Sigmoid colon (tissue), 7 donors: Measurements from ENCODE around the gene TOX2. TPM values are rescaled to one million over a fixed set of nuclear protein-coding genes. Genes with fewer than 3 reads are reported as not detected.

Experiments used
- DNase-seq: peaks from one replicate; pipeline ENCODE4 v3.0.0-alpha.2; 2019
- H3K27ac ChIP-seq, 4 donors: fragments of 200-600 bp; sonication (generic); one replicate each; pipeline ENCODE4 v1.5.1; 2016 to 2019; ENCODE audit warnings: mild to moderate bottlenecking in 1 of 4
- H3K27me3 ChIP-seq, 3 donors: fragments of 200-600 bp; sonication (generic); one replicate each; pipeline ENCODE4 v1.5.1; 2019; ENCODE audit warnings: mild to moderate bottlenecking in 1 of 3
- H3K36me3 ChIP-seq, 4 donors: fragments of 200-600 bp; sonication (generic); one replicate each; pipeline ENCODE4 v1.5.1; 2016 to 2019
- H3K4me1 ChIP-seq, 4 donors: fragments of 200-600 bp; sonication (generic); one replicate each; pipeline ENCODE4 v1.5.1; 2017 to 2019
- H3K4me3 ChIP-seq, 4 donors: fragments of 200-600 bp; sonication (generic); one replicate each; pipeline ENCODE4 v1.5.1; 2017 to 2019; ENCODE audit warnings: mild to moderate bottlenecking in 2 of 4, moderate library complexity in 1 of 4
- H3K9me3 ChIP-seq, 4 donors: fragments of 200-600 bp in 3 of 4; sonication (generic) in 3 of 4; one replicate each; pipeline versions ENCODE4 v1.5.1 to v1.6.1; 2013 to 2019
- EP300 ChIP-seq, 4 donors: sonication (generic); formaldehyde crosslinking; IDR thresholded peaks; one replicate each; pipeline ENCODE4 v1.6.1; 2017; ENCODE audit warnings: antibody characterized with exemption in 4 of 4
- POLR2A ChIP-seq, 2 donors: fragments of 450-650 bp; IDR thresholded peaks; one replicate each; pipeline ENCODE4 v1.6.1; 2016; ENCODE audit warnings: antibody characterized with exemption in 2 of 2, mild to moderate bottlenecking in 2 of 2, moderate library complexity in 2 of 2
- POLR2AphosphoS5 ChIP-seq, 4 donors: sonication (generic); formaldehyde crosslinking; IDR thresholded peaks; one replicate each; pipeline ENCODE4 v1.6.1; 2017; ENCODE audit warnings: antibody characterized with exemption in 4 of 4
- WGBS, 2 donors: extraction: QIAGEN DNeasy Blood & Tissue Kit; methylation state at CpG; one replicate each; pipeline ENCODE4 v1.1.7; 2013; 5-methylcytosine and 5-hydroxymethylcytosine counted together
- intact Hi-C: fragments of 100-400 bp; cut with DNase I; formaldehyde crosslinking; loops from one replicate; pipeline ENCODE4 v1.15.1; 2023
- polyA plus RNA-seq, 3 donors: library from polyadenylated mRNA; stranded (reverse); fragments of 200-250 nt; gene quantifications; one replicate each; pipeline ENCODE4 v1.2.3, GENCODE V29; 2013
- total RNA-seq, 4 donors: library from RNA; depleted of rRNA; stranded (reverse); fragments of >200 nt; gene quantifications; one replicate each; pipeline ENCODE4 v1.1.0, GENCODE V29; 2016
- TF ChIP-seq, protein P1 (sequence below), 4 experiments: fragments of 450-650 bp in 3 of 4; fragments of 200-600 bp in 1 of 4; IDR thresholded peaks; one replicate each; pipeline ENCODE4 v1.5.1; 2016 to 2019; ENCODE audit warnings: antibody characterized with exemption in 4 of 4, mild to moderate bottlenecking in 3 of 4, moderate library complexity in 2 of 4
- donor health status: healthy with polysubstance abuse.
- donor health status: Bipolar disorder and iron deficiency.
- donor health status: healthy.

TOX2 gene
- total and polyA plus RNA-seq, 7 donors, result 0.27 to 8.1 (median 1.7) TPM

DNA sequence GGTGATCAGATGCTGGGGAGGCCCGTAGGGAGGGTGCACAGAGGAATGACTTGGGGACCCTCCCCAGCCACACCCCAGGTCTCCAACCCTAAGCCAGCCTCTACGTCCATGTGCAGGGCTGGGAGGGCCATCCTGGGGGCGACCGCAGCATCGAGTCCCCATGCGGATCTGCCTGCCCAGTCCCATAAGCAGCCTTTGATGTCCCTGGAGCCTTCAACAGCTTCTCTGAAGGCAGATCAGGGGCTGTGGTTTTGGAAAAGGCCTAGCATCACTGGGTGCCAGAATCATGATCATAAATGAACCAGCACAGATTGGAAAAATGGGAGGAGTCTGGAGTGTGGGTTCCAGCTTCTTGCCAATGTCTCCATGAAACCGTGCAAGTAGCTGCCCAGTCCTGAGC, 22.9 kb downstream of the TOX2 start:
- no peak for DNase-seq
- Histone ChIP-seq H3K36me3 (no peaks in the 10 kb centered on the region), H3K9me3 (no peaks in the 10 kb centered on the region), H3K4me3 (no peak overlapping the region), H3K27ac (no peak overlapping the region), H3K27me3 (peaks cover 0 to 5% (median 0%) of the 10 kb centered on the region in 3 donors), H3K4me1 (peaks cover 0 to 35% (median 18%) of the 10 kb centered on the region in 4 donors)
- TF ChIP-seq POLR2A (IDR thresholded peaks at IDR 0.05) (no peak), EP300 (IDR thresholded peaks at IDR 0.05) (no peak)
- WGBS, 2 donors, result 84 to 89% methylated on average over 7 of the region's 7 CpGs
- intact Hi-C loops, result no loop called here

DNA sequence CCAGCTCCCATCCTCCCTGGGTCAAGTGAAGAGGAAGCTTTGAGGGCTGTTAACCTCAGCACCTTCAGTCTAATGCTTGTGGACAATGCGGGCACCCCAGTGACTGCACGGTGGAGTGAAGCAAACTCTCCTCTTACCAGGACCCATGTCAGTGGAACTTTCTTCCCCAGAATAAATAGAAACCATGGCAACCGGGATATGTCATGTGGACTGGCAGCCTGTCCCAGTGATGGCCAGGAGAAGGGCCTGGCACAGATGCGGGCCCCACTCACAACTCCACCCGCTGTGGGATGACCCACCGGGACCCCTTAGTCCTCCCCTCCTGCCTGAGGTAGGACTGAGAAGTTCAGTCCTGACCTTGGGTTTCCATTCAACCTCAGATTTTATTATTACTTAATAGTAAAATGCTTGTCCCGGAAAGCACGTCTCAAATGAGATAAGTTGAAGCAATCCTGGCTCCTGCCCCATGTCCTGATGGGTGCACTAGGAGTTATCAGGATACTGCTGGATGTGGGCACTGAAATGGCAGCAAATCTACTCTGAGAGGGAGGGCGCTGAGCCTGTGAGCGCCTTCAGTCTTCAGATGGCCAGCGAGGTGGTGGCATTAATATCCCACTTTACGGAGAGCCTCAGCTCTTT, 23.5 kb downstream of the TOX2 start:
- no peaks in the 10 kb centered on the region for H3K36me3 ChIP-seq
- intact Hi-C loops, result no loop called here
- TF ChIP-seq EP300 (IDR thresholded peaks at IDR 0.05) (no peak), POLR2AphosphoS5 (IDR thresholded peaks at IDR 0.05) (no peak), POLR2A (IDR thresholded peaks at IDR 0.05) (no peak)
- TF ChIP-seq, protein P1, sequence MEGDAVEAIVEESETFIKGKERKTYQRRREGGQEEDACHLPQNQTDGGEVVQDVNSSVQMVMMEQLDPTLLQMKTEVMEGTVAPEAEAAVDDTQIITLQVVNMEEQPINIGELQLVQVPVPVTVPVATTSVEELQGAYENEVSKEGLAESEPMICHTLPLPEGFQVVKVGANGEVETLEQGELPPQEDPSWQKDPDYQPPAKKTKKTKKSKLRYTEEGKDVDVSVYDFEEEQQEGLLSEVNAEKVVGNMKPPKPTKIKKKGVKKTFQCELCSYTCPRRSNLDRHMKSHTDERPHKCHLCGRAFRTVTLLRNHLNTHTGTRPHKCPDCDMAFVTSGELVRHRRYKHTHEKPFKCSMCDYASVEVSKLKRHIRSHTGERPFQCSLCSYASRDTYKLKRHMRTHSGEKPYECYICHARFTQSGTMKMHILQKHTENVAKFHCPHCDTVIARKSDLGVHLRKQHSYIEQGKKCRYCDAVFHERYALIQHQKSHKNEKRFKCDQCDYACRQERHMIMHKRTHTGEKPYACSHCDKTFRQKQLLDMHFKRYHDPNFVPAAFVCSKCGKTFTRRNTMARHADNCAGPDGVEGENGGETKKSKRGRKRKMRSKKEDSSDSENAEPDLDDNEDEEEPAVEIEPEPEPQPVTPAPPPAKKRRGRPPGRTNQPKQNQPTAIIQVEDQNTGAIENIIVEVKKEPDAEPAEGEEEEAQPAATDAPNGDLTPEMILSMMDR (IDR thresholded peaks at IDR 0.05), result no peak
- WGBS, 2 donors, result 91 to 93% methylated on average over 12 of the region's 12 CpGs
- no peak overlapping the region for H3K27ac ChIP-seq
- H3K4me3 ChIP-seq, result no peak overlapping the region
- H3K4me1 ChIP-seq, result peaks cover 0 to 35% (median 18%) of the 10 kb centered on the region in 4 donors
- peaks cover 0 to 4% (median 0%) of the 10 kb centered on the region in 3 donors for H3K27me3 ChIP-seq
- H3K9me3 ChIP-seq, result no peaks in the 10 kb centered on the region
- DNase-seq, result no peak

DNA sequence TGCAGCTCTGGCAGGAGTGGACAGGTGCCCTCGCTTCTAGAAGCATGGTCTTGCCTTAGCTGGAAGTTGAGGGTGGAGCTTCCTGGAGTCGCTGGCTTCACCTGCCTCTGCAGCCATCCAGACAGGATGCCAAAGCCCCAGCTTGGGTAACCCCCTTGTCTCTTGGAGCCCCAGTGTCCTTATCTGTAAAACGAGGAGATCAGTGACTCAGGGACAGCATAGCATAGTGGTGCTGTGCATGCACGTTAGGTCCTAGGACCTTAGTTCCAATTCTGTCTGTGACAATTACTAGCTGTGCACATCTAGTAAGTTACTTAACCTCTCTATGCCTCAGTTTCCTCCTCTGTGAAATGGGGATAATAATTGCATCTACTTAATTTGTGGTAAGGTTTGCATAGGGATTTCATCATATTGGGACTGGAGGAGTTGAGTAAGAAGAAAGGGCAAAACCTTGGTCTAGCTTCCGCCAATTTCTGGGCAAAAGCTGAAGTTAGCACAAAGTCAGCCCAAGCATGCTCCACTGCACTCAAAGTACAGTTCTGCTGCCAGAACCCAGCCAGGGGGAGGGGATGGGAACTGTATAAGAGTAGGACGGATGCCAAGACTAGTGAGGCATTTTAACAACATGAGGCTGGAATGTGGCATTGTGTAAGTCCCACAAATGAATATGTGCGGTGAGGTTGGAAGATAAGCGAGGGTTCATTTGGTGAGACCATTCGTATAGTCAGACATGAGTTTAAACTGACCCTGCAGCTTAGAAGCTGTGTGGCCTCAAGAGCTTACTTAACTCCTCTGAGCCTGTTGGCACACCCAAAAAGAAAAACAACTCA, 24.5 kb downstream of the TOX2 start:
- Histone ChIP-seq H3K27me3 (no peaks in the 10 kb centered on the region), H3K4me1 (peaks cover 0 to 35% (median 18%) of the 10 kb centered on the region in 4 donors), H3K9me3 (no peaks in the 10 kb centered on the region), H3K27ac (peak overlapping the region in 1 of 4 donors; percentile 48), H3K36me3 (no peaks in the 10 kb centered on the region), H3K4me3 (no peak overlapping the region)
- WGBS, 2 donors, result 45 to 58% methylated on average over 9 of the region's 9 CpGs
- TF ChIP-seq EP300 (IDR thresholded peaks at IDR 0.05) (no peak), POLR2AphosphoS5 (IDR thresholded peaks at IDR 0.05) (peak in 3 of 4 donors; percentile 20 to 55 (median 49)), POLR2A (IDR thresholded peaks at IDR 0.05) (no peak)
- intact Hi-C loops, result no loop called here
- DNase-seq, result peak; percentile 76

- no peak for DNase-seq
- H3K27ac ChIP-seq, result peak overlapping the region in 1 of 4 donors; percentile 48
- no peaks in the 10 kb centered on the region for H3K27me3 ChIP-seq
- WGBS, 2 donors, result 55 to 67% methylated on average over 1 of the region's 1 CpG
- TF ChIP-seq POLR2A (IDR thresholded peaks at IDR 0.05), result no peak
- TF ChIP-seq POLR2AphosphoS5 (IDR thresholded peaks at IDR 0.05), result no peak
- TF ChIP-seq, protein P1 (IDR thresholded peaks at IDR 0.05), result no peak
- no peak for TF ChIP-seq EP300 (IDR thresholded peaks at IDR 0.05)
- H3K4me3 ChIP-seq, result no peak overlapping the region
- no peaks in the 10 kb centered on the region for H3K9me3 ChIP-seq
- H3K4me1 ChIP-seq, result peaks cover 0 to 35% (median 18%) of the 10 kb centered on the region in 4 donors
- intact Hi-C loops, result no loop called here
- no peaks in the 10 kb centered on the region for H3K36me3 ChIP-seq
Measured at GRCh38 chr20:43939762-43940121, 25.1 kb downstream of the TOX2 start.

GRCh38 chr20:43940518-43941225, 26.0 kb downstream of the TOX2 start:
- intact Hi-C loops, result no loop called here

More at GRCh38 chr20:43940518-43941225, 26.0 kb downstream of the TOX2 start:
- no peaks in the 10 kb centered on the region for H3K36me3 ChIP-seq
- no peaks in the 10 kb centered on the region for H3K9me3 ChIP-seq
- no peak for DNase-seq
- WGBS, 2 donors, result 91 to 93% methylated on average over 10 of the region's 10 CpGs
- no peak overlapping the region for H3K27ac ChIP-seq
- H3K27me3 ChIP-seq, result no peaks in the 10 kb centered on the region
- H3K4me1 ChIP-seq, result peaks cover 0 to 35% (median 18%) of the 10 kb centered on the region in 4 donors
- no peak for TF ChIP-seq EP300 (IDR thresholded peaks at IDR 0.05)
- TF ChIP-seq, protein P1 (IDR thresholded peaks at IDR 0.05), result no peak
- no peak for TF ChIP-seq POLR2AphosphoS5 (IDR thresholded peaks at IDR 0.05)
- no peak for TF ChIP-seq POLR2A (IDR thresholded peaks at IDR 0.05)
- H3K4me3 ChIP-seq, result no peak overlapping the region
